ENCODE data around the gene TMEM39B.

Gene TMEM39B

DNA sequence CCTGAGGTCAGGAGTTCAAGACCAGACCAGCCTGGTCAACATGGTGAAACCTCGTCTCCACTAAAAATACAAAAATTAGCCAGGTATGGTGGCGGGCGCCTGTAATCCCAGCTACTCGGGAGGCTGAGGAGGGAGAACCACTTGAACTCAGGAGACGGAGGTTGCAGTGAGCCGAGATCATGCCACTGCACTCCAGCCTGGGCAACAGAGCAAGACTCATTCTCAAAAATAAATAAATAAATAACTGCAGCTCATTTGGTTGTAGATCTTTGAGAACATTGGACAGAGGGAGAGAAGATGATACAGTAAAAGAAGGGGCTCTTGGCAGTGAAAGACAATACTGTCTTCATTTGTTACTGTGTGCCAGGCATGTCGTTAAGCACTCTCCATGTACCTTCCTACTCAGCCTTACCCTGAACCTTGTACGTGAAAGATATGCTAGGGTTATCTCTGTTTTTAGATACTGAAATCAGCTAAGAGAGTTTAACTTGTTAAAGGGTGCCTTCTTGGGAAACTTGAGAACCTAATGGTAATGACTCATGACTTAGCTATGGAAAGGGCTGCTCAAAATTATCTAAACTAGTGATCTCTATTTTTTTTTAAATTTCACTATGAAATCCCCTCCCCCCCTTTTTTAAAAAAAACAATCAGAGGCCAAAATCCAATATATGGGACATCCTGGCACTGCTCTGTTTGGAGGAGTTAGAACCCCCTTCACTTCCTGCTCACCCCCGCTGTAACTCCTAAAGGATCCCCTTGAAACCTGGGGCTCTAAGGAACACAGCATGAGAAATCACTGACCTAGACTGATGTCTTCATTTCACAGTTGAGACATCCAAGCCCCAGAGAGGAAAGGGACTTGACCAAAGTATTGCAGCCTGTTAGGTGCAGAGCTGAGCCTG is 28.3 kb downstream of the TMEM39B start:
- TF ChIP-seq CTCF (IDR thresholded peaks at IDR 0.05; ENCODE audit: insufficient read depth, low read length, poor library complexity, severe bottlenecking): no peak
- H3K27me3 ChIP-seq (replicated peaks; ENCODE audit: control insufficient read depth, insufficient read depth, low read length): no peaks in the 10 kb centered on the region
- no peak overlapping the region for H3K4me3 ChIP-seq (replicated peaks; ENCODE audit: low read depth, low read length)
- DNase-seq (ENCODE audit: extremely low read depth, insufficient read length): no peak
- H3K36me3 ChIP-seq (ENCODE audit: control insufficient read depth, insufficient read depth, low read length): peaks cover 6% of the 10 kb centered on the region

DNA sequence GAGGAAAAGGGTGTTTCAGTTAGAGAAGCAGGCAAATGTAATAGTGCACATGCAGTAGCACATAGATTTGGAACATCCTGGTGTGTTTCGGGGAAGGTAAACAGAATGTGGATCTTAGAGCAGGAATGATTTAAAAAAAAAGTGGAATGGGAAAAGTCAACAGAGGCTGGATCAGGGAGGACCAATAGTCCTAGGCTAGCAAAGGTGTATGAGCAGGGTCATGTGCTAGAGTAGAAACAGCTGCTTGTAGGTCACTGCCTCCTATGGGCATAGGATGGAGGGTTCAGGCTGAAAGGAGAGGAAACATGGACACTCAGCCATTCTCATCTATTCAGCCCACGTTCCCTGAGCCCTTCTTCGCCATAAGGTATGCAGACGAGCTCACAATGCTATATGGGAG is 31.4 kb downstream of the TMEM39B start:
- DNase-seq (ENCODE audit: extremely low read depth, insufficient read length): no peak
- TF ChIP-seq CTCF (IDR thresholded peaks at IDR 0.05; ENCODE audit: insufficient read depth, low read length, poor library complexity, severe bottlenecking): no peak
- peaks cover 3% of the 10 kb centered on the region for H3K36me3 ChIP-seq (ENCODE audit: control insufficient read depth, insufficient read depth, low read length)

GRCh38 chr1:32105338-32105737 is 32.6 kb downstream of the TMEM39B start:
- no peak for TF ChIP-seq CTCF (IDR thresholded peaks at IDR 0.05; ENCODE audit: insufficient read depth, low read length, poor library complexity, severe bottlenecking)
- Histone ChIP-seq H3K36me3 (ENCODE audit: control insufficient read depth, insufficient read depth, low read length) (peaks cover 2% of the 10 kb centered on the region), H3K27me3 (replicated peaks; ENCODE audit: control insufficient read depth, insufficient read depth, low read length) (no peaks in the 10 kb centered on the region), H3K4me3 (replicated peaks; ENCODE audit: low read depth, low read length) (no peak overlapping the region)
- no peak for DNase-seq (ENCODE audit: extremely low read depth, insufficient read length)

More for the DNA sequence above, 31.4 kb downstream of the TMEM39B start:
- no peaks in the 10 kb centered on the region for H3K27me3 ChIP-seq (replicated peaks; ENCODE audit: control insufficient read depth, insufficient read depth, low read length)
- H3K4me3 ChIP-seq (replicated peaks; ENCODE audit: low read depth, low read length): no peak overlapping the region

- no peak for TF ChIP-seq CTCF (IDR thresholded peaks at IDR 0.05; ENCODE audit: insufficient read depth, low read length, poor library complexity, severe bottlenecking)
- no peak for DNase-seq (ENCODE audit: extremely low read depth, insufficient read length)
- Histone ChIP-seq H3K27me3 (replicated peaks; ENCODE audit: control insufficient read depth, insufficient read depth, low read length) (no peaks in the 10 kb centered on the region), H3K36me3 (ENCODE audit: control insufficient read depth, insufficient read depth, low read length) (peaks cover 2% of the 10 kb centered on the region), H3K4me3 (replicated peaks; ENCODE audit: low read depth, low read length) (no peak overlapping the region)
These were observed 34.0 kb downstream of the TMEM39B start for GRCh38 chr1:32106663-32107275.

GRCh38 chr1:32107742-32108661 is 35.3 kb downstream of the TMEM39B start, which contains the start of gene KPNA6:
KPNA6 (plus strand) TSS chr1:32108056; CDS start chr1:32108131, 75 bp downstream.
- Histone ChIP-seq H3K27me3 (replicated peaks; ENCODE audit: control insufficient read depth, insufficient read depth, low read length) (no peaks in the 10 kb centered on the region), H3K4me3 (replicated peaks; ENCODE audit: low read depth, low read length) (peak within 1 kb of the TSS; percentile 100), H3K36me3 (ENCODE audit: control insufficient read depth, insufficient read depth, low read length) (no peaks in the 10 kb centered on the region)
- DNase-seq (ENCODE audit: extremely low read depth, insufficient read length): peak; percentile 88
- TF ChIP-seq CTCF (IDR thresholded peaks at IDR 0.05; ENCODE audit: insufficient read depth, low read length, poor library complexity, severe bottlenecking): no peak
